Loucy (cell line): ENCODE measurements around the gene EXOC8.

Experiments
- CTCF ChIP-seq: fragments of 200-600 bp; sonication (generic); conservative IDR thresholded peaks from 2 replicates; pipeline ENCODE4 v1.5.1; 2014; ENCODE audit warnings: mild to moderate bottlenecking, antibody characterized with exemption, low read length
- EZH2phosphoT487 ChIP-seq: fragments of 200-600 bp; IDR thresholded peaks from 2 replicates; pipeline ENCODE4 v1.6.1; 2018; ENCODE audit warnings: antibody characterized with exemption, mild to moderate bottlenecking, moderate library complexity, borderline replicate concordance

GRCh38 chr1:231327617-231328016 lies 10.0 kb downstream of the EXOC8 start:
- TF ChIP-seq CTCF (no peak), EZH2phosphoT487 (no peak)
